Neural cell (in vitro differentiated cells): ENCODE measurements around the gene HDDC3. TPM values are rescaled to one million over a fixed set of nuclear protein-coding genes. Genes with fewer than 3 reads are reported as not detected.
"Not testable (repeated sequence)": the region's sequence is repeated elsewhere in the genome, so short reads cannot be mapped to it uniquely, and the experiment has no call there.

Experiments
- H2AFZ ChIP-seq: fragments of 200-600, 300-800 bp; sonication (generic), shearing (Covaris generic); 2 replicates; pipeline ENCODE4 v1.6.0; 2014; ENCODE audit warnings: low read depth, mild to moderate bottlenecking, antibody characterized with exemption, low read length, moderate library complexity
- H3F3A ChIP-seq: fragments of 200-600 bp; shearing (Covaris generic); 2 replicates; pipeline ENCODE4 v1.6.1; 2016; ENCODE audit warnings: mild to moderate bottlenecking, moderate library complexity, mixed read lengths, antibody characterized with exemption, low read length; ENCODE audit not compliant: insufficient read depth, poor library complexity, severe bottlenecking
- H3K27ac ChIP-seq: fragments of 200-600, 300-800 bp; sonication (generic), shearing (Covaris generic); 2 replicates; pipeline ENCODE4 v1.5.1; 2014; ENCODE audit warnings: mild to moderate bottlenecking, low read length, moderate library complexity
- H3K27me3 ChIP-seq: fragments of 300-800, 200-600 bp; sonication (generic), shearing (Covaris generic); 2 replicates; pipeline ENCODE4 v1.6.0; 2014; ENCODE audit warnings: mild to moderate bottlenecking, low read depth, low read length, moderate library complexity; ENCODE audit not compliant: insufficient read depth
- H3K36me3 ChIP-seq: fragments of 300-800, 200-600 bp; sonication (generic), shearing (Covaris generic); 2 replicates; pipeline ENCODE4 v1.5.1; 2014; ENCODE audit warnings: mild to moderate bottlenecking, antibody characterized with exemption, low read length, moderate library complexity; ENCODE audit not compliant: insufficient read depth
- H3K4me2 ChIP-seq: fragments of 300-800, 200-600 bp; sonication (generic), shearing (Covaris generic); 2 replicates; pipeline ENCODE4 v1.6.0; 2014; ENCODE audit warnings: mild to moderate bottlenecking, low read length
- H3K4me3 ChIP-seq: fragments of 300-800, 200-600 bp; sonication (generic), shearing (Covaris generic); 2 replicates; pipeline ENCODE4 v1.5.1; 2014; ENCODE audit warnings: mild to moderate bottlenecking, low read length, moderate library complexity
- H3K79me2 ChIP-seq: fragments of 200-600 bp; shearing (Covaris generic); replicated peaks from 2 replicates; pipeline ENCODE4 v1.6.0; 2014; ENCODE audit warnings: mild to moderate bottlenecking, low read length, moderate library complexity; ENCODE audit not compliant: insufficient read depth
- H3K9ac ChIP-seq: fragments of 300-800, 200-600 bp; sonication (generic), shearing (Covaris generic); 2 replicates; pipeline ENCODE4 v1.6.1; 2016; ENCODE audit warnings: mild to moderate bottlenecking, low read length, mixed read lengths
- H3K9me2 ChIP-seq: fragments of 200-600 bp; shearing (Covaris generic); 2 replicates; pipeline ENCODE4 v1.6.1; 2016; ENCODE audit warnings: mild to moderate bottlenecking, low read length, mixed read lengths; ENCODE audit not compliant: insufficient read depth
- H3K9me3 ChIP-seq: fragments of 200-600, 300-800 bp; sonication (generic), shearing (Covaris generic); 2 replicates; pipeline ENCODE4 v1.6.1; 2016; ENCODE audit warnings: mild to moderate bottlenecking, mixed run types, low read length, moderate library complexity, mixed read lengths
- H4K20me1 ChIP-seq: fragments of 200-600 bp; shearing (Covaris generic); 2 replicates; pipeline ENCODE4 v1.6.1; 2016; ENCODE audit warnings: mild to moderate bottlenecking, mixed run types; ENCODE audit not compliant: insufficient read depth
- EP300 ChIP-seq: fragments of 450-650 bp; conservative IDR thresholded peaks from 2 replicates; pipeline ENCODE4 v1.6.1; 2014; ENCODE audit warnings: antibody characterized with exemption, mild to moderate bottlenecking, moderate library complexity; ENCODE audit not compliant: poor library complexity, severe bottlenecking
- EZH2 ChIP-seq: fragments of 200-600, 300-800 bp; shearing (Covaris generic), sonication (generic); IDR thresholded peaks from 2 replicates; pipeline ENCODE4 v1.6.1; 2014; ENCODE audit warnings: antibody characterized with exemption, low read length, borderline replicate concordance, mild to moderate bottlenecking; ENCODE audit not compliant: insufficient read depth, poor library complexity, severe bottlenecking
- MXI1 ChIP-seq: fragments of 450-650 bp; conservative IDR thresholded peaks from 2 replicates; pipeline ENCODE4 v1.6.1; 2014; ENCODE audit warnings: antibody characterized with exemption, mild to moderate bottlenecking; ENCODE audit not compliant: poor library complexity, severe bottlenecking
- POLR2AphosphoS5 ChIP-seq: IDR thresholded peaks from 2 replicates; pipeline ENCODE4 v1.6.1; 2012
- RAD21 ChIP-seq: fragments of 450-650 bp; conservative IDR thresholded peaks from 2 replicates; pipeline ENCODE4 v1.6.1; 2014; ENCODE audit warnings: antibody characterized with exemption, mild to moderate bottlenecking, moderate library complexity
- SMC3 ChIP-seq: fragments of 450-650 bp; conservative IDR thresholded peaks from 2 replicates; pipeline ENCODE4 v1.6.1; 2014; ENCODE audit warnings: antibody characterized with exemption, mild to moderate bottlenecking, moderate library complexity; ENCODE audit not compliant: poor library complexity
- TAF1 ChIP-seq: IDR thresholded peaks from 2 replicates; pipeline ENCODE4 v1.6.1; 2012; ENCODE audit warnings: low read depth
- polyA plus RNA-seq: library from polyadenylated mRNA; depleted of rRNA; stranded (reverse); fragments of >200 nt; gene quantifications from 2 replicates; pipeline ENCODE4 v1.2.3, GENCODE V29; 2014
- TF ChIP-seq, protein P1 (sequence below): IDR thresholded peaks from 2 replicates; pipeline ENCODE4 v1.6.1; 2012; ENCODE audit warnings: borderline replicate concordance
- TF ChIP-seq, protein P2 (sequence below): fragments of 450-650 bp; IDR thresholded peaks from 2 replicates; pipeline ENCODE4 v1.5.1; 2014; ENCODE audit warnings: antibody characterized with exemption, mild to moderate bottlenecking, moderate library complexity; ENCODE audit not compliant: poor library complexity, severe bottlenecking

The HDDC3 gene
- polyA plus RNA-seq, 1 donor from 2014 or later: 20.1 TPM

DNA sequence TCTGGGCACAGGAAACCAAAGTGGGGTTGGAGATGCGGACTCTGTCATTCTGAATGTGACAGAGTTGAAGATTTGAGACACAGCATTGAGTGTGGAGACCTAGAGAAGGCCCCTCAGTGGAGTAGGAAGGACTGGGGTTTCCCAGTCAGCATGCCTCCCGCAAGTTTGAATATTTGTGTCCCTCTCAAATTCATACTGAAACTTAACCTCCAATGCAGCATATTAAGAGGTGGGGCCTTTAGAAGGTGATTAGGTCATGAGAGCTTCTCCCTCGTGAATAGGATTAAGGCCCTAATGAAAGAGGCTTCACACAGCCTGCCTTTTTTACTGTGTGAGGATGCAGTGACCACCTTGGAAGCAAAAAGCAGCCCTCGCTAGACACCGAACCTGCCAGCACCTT is 8.0 kb downstream of the HDDC3 start:
- TF ChIP-seq, protein P1, sequence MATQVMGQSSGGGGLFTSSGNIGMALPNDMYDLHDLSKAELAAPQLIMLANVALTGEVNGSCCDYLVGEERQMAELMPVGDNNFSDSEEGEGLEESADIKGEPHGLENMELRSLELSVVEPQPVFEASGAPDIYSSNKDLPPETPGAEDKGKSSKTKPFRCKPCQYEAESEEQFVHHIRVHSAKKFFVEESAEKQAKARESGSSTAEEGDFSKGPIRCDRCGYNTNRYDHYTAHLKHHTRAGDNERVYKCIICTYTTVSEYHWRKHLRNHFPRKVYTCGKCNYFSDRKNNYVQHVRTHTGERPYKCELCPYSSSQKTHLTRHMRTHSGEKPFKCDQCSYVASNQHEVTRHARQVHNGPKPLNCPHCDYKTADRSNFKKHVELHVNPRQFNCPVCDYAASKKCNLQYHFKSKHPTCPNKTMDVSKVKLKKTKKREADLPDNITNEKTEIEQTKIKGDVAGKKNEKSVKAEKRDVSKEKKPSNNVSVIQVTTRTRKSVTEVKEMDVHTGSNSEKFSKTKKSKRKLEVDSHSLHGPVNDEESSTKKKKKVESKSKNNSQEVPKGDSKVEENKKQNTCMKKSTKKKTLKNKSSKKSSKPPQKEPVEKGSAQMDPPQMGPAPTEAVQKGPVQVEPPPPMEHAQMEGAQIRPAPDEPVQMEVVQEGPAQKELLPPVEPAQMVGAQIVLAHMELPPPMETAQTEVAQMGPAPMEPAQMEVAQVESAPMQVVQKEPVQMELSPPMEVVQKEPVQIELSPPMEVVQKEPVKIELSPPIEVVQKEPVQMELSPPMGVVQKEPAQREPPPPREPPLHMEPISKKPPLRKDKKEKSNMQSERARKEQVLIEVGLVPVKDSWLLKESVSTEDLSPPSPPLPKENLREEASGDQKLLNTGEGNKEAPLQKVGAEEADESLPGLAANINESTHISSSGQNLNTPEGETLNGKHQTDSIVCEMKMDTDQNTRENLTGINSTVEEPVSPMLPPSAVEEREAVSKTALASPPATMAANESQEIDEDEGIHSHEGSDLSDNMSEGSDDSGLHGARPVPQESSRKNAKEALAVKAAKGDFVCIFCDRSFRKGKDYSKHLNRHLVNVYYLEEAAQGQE: no peak
- TF ChIP-seq POLR2AphosphoS5 (no peak), SMC3 (no peak), EZH2 (no peak), EP300 (no peak), MXI1 (no peak), TAF1 (no peak), RAD21 (no peak)
- TF ChIP-seq, protein P2, sequence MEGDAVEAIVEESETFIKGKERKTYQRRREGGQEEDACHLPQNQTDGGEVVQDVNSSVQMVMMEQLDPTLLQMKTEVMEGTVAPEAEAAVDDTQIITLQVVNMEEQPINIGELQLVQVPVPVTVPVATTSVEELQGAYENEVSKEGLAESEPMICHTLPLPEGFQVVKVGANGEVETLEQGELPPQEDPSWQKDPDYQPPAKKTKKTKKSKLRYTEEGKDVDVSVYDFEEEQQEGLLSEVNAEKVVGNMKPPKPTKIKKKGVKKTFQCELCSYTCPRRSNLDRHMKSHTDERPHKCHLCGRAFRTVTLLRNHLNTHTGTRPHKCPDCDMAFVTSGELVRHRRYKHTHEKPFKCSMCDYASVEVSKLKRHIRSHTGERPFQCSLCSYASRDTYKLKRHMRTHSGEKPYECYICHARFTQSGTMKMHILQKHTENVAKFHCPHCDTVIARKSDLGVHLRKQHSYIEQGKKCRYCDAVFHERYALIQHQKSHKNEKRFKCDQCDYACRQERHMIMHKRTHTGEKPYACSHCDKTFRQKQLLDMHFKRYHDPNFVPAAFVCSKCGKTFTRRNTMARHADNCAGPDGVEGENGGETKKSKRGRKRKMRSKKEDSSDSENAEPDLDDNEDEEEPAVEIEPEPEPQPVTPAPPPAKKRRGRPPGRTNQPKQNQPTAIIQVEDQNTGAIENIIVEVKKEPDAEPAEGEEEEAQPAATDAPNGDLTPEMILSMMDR: no peak
- no peak overlapping the region for H3K9ac ChIP-seq
- H3K4me3 ChIP-seq: no peak overlapping the region
- no peaks in the 10 kb centered on the region for H3K9me2 ChIP-seq
- H3K36me3 ChIP-seq: no peaks in the 10 kb centered on the region
- H3K79me2 ChIP-seq: no peaks in the 10 kb centered on the region
- H2AFZ ChIP-seq: no peak overlapping the region
- no peaks in the 10 kb centered on the region for H4K20me1 ChIP-seq
- no peaks in the 10 kb centered on the region for H3F3A ChIP-seq
- no peak overlapping the region for H3K27ac ChIP-seq
- H3K9me3 ChIP-seq: no peaks in the 10 kb centered on the region
- H3K4me2 ChIP-seq: no peak overlapping the region
- H3K27me3 ChIP-seq: no peaks in the 10 kb centered on the region

DNA sequence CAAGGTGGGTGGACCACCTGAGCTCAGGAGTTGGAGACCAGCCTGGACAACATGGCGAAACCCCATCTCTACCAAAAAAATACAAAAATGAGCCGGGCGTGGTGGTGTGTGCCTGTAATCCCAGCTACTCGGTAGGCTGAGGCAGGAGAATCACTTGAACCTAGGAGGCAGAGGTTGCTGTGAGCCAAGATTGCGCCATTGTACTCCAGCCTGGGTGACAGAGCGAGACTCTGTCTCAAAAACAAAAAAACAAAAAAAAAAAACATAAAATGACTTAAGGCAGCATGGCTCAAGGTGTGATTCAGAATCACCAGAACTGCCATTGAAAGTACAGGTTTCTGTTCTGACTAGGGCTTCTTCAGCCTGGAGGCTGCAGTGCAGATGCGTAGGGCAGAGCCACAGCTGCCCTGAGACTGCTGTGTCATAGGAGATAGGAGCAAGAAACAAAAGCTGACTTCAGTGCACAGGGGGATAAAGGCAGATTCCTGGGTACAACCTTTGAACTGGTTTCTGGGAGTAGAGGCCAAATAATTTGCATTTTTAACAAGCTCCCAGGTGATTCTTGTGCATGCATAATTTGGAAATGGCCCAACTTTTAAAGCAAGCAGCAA is 9.5 kb downstream of the HDDC3 start:
- not testable (repeated sequence) for H3K4me2 ChIP-seq, H3K4me3 ChIP-seq, H3K9me2 ChIP-seq, H2AFZ ChIP-seq, H3K27me3 ChIP-seq, H3K9ac ChIP-seq, H3K9me3 ChIP-seq, H4K20me1 ChIP-seq, H3F3A ChIP-seq, H3K36me3 ChIP-seq, H3K27ac ChIP-seq, H3K79me2 ChIP-seq

DNA sequence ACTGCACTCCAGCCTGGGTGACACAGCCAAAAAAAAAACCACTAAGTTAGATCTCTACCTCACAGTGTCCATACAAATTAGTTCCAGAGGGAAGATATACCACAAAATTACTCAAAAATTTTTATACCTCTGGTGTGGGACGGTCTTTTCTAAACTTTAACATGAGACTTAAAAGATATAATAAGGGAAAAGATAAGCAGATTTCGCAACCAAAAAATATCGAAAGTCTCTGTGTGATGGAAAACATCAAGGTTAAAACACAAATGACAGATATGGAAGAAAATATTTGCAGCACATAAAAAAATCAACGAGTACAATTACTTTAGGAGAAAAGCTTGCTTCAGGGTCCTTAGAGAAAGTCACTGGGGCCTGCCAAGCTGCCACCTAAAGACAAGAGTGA is 10.5 kb downstream of the HDDC3 start:
- TF ChIP-seq MXI1 (no peak), TAF1 (no peak), EZH2 (no peak), POLR2AphosphoS5 (no peak), SMC3 (no peak), EP300 (no peak), RAD21 (no peak)
- TF ChIP-seq, protein P1: no peak
- TF ChIP-seq, protein P2: no peak
- Histone ChIP-seq H3K36me3 (no peaks in the 10 kb centered on the region), H2AFZ (no peak overlapping the region), H3K9me2 (no peaks in the 10 kb centered on the region), H3K79me2 (no peaks in the 10 kb centered on the region), H3K4me3 (no peak overlapping the region), H4K20me1 (no peaks in the 10 kb centered on the region), H3K9me3 (no peaks in the 10 kb centered on the region), H3K27ac (no peak overlapping the region), H3K27me3 (no peaks in the 10 kb centered on the region), H3K9ac (no peak overlapping the region), H3F3A (no peaks in the 10 kb centered on the region), H3K4me2 (no peak overlapping the region)
